Activated CD8-positive, alpha-beta memory T cell treated with anti-CD3 and anti-CD28 coated beads, Interleukin-2, amount 50 U/mL, for 4 hours (primary cell): ENCODE measurements around the gene SAPCD2.
"Not testable (repeated sequence)": the region's sequence is repeated elsewhere in the genome, so short reads cannot be mapped to it uniquely, and the experiment has no call there.

Experiments used
- DNase-seq: peaks from one replicate; pipeline ENCODE4 v3.0.0-alpha.2; 2020

Gene SAPCD2

GRCh38 chr9:137044502-137045177 lies 25.7 kb downstream of the SAPCD2 start:
- DNase-seq: no peak

DNA sequence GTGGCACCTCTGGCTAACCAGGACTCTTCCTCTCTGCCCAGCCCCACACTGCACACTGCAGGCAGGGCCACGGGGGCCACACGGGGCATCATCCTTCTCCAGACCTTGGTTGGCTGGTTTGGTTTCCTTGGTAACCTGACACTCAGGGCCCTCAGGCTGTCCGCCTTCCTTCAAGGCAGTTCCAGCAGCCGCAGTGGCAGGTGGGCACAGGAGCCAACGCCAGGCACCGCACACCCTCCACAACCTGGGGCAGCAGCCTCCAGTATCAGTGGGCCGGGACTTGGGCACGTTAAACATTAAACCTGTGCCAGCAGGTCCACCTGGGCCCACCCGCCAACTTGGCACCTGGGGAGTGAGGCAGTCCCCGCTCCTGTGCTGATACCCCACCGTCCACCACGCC lies 26.3 kb downstream of the SAPCD2 start:
- no peak for DNase-seq

GRCh38 chr9:137042751-137043727 lies 27.3 kb downstream of the SAPCD2 start:
- no peak for DNase-seq

- DNase-seq: no peak
Observed at GRCh38 chr9:137041124-137041523, 29.2 kb downstream of the SAPCD2 start.

DNA sequence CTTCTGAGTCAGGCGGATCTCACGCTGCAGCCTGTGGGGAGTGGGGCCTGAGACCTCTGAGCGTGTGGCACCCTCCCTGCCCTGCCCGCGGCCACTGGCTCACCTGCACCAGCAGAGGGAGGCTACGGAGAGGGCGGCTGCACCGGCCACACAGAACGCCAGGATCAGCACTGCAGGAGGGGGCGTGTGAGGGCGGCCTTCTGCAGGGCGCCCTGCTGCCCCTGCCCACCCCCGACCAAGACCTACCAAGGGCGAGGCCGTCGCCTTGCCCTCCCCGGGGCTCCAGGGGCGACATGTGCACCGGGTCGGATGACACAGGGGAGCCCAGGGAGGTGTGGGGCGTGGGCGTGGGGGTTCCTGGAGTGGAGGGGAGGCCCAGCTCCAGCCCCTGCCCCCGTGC lies 29.8 kb downstream of the SAPCD2 start:
- no peak for DNase-seq

DNA sequence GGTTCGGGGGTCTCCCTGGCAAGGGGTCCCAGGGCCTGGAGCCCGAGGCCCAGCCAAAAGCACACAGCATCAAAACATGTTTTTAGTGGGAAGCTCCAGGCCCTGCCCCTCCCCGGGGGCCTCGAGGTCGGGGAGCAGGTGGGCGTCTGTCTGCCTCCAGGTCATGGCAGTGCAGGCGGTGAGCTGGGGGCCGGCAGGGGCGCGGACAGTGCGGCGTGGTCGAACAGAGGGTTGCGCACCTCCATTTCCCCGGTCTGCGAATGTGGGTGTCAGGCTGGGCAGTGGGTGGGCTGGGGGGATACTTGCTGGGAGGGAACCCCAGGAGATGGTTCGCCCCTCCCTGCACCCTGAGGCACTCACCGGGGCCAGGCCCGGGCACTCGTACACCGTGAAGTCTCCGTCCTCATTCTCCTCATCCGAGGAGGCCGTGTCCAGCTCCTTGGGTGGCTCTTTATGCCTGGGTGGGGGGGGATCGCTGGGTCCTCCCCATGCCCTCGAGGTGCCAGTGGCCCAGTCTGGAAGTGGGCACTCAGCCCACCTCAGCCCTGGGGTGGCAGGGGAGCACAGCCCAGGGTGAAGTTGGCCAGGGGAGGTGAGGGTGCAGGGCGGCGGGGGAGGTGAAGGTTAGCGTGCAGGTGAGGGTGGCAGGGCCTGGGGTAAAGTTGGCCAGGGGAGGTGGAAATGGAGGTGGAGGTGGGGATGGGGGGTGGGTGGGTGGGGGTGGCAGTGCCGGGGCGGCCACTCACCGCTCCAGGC lies 30.6 kb downstream of the SAPCD2 start:
- DNase-seq: no peak

GRCh38 chr9:137038916-137039315 lies 31.4 kb downstream of the SAPCD2 start:
- DNase-seq: no peak

DNA sequence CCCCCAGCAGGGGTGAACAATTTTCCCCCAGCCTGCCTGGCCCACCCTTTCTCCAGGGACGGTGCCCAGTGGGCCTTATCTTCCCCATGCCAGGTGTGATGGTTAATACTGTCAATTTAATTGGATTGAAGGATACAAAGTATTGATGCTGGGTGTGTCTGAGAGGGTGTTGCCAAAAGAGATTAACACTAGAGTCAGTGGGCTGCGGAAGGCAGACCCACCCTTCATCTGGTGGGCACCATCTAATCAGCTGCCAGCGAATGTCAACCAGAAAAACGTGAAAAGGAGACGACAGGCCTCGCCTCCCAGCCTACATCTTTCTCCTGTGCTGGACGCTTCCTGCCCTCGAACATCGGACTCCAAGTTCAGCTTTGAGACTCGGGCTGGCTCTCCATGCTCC lies 32.9 kb downstream of the SAPCD2 start:
- no peak for DNase-seq

GRCh38 chr9:137037035-137037434 lies 33.3 kb downstream of the SAPCD2 start:
- DNase-seq: no peak

- no peak for DNase-seq
Observed at GRCh38 chr9:137035937-137036336, 34.4 kb downstream of the SAPCD2 start.

DNA sequence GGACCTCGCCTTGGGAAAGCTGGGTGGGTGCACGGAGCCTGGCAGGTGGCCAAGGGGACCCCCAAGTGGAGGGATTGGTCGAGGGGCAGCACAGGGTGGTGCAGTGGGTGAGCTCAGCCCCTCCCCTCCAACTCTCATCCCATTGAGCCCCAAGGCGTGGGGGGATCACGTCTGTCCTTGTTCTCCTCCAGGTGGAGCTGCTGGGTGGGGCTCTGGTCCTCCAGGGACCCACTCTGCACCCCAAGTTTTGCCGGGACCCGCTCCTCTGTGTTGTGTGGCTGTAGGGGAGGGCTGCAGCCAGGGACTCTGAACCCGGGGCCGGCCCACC lies 34.9 kb downstream of the SAPCD2 start:
- DNase-seq: no peak

GRCh38 chr9:137034709-137035506 lies 35.4 kb downstream of the SAPCD2 start:
- peak; percentile 89 for DNase-seq

DNA sequence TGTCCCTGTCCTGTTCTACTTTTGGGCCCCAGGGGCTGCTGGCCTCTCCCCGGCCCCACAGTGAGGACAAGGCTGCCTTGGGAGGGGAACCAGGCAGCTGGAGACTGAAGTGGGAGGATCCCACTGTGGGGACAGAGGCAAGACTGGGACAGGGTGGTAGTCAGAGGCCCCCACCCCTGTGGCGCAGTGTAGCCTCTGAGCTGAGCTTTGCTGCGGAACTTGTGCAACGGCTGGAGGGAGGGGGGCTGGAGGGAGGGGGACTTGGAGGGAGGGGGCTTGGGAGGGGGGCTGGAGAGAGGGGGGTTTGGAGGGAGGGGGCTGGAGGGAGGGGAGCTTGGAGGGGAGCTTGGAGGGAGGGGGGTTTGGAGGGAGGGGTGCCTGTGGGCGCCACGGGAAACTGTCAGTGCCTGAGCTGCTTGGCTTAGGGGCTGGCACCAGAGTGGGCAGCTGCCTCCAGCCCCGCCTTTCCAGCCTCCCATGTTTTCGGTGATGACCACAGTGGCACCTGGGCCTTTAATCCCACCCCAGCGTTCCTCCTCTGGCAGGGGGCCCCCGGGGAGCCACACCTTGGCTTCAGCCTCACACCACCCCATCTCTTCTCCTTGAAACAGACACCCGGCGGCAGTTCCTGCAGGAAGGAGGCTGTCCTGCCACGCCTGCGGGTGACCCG lies 36.2 kb downstream of the SAPCD2 start:
- DNase-seq: no peak

- DNase-seq: not testable (repeated sequence)
Observed at GRCh38 chr9:137033481-137033880, 36.9 kb downstream of the SAPCD2 start.

GRCh38 chr9:137032858-137033257 lies 37.5 kb downstream of the SAPCD2 start:
- no peak for DNase-seq

DNA sequence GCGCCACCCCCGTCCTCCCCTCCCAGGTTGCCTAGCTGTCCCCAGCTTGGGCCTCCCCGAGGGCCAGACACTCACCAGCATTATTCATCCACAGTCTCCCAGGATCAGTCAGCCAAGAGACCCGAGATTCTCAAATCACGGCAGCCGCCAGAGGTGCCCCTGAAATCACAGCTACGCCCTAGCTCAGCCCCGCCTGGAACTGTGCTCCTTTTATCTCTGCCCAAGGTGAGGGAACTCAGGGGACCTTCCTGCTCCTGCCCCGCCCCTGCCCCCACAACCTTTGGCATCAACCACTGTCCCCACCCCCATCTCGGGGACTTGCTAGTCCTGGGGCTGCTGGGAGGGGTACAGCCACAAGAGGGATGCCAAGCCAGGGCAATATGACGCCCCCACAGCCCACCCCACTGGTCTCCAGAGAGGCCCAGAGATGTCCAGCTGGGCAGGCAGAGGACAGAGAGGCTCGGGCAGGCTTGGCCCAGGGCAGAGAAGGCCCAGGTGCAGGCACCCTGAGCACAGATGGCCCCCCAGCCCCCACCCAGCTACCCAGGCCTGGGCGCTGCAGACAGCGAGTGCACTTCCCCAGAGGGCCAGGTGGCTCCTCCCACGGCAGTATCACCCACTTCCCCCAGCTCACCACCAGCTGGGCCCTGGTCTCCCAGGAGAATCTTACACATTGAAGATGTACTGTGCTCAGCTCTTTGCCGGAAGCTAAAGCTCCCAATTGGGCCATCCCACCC lies 38.3 kb downstream of the SAPCD2 start, which contains the start of gene FUT7:
FUT7 (minus strand) TSS at position 185 of the 737 bp plus-strand sequence; CDS start at position 88, 97 bp downstream.
- no peak for DNase-seq

DNA sequence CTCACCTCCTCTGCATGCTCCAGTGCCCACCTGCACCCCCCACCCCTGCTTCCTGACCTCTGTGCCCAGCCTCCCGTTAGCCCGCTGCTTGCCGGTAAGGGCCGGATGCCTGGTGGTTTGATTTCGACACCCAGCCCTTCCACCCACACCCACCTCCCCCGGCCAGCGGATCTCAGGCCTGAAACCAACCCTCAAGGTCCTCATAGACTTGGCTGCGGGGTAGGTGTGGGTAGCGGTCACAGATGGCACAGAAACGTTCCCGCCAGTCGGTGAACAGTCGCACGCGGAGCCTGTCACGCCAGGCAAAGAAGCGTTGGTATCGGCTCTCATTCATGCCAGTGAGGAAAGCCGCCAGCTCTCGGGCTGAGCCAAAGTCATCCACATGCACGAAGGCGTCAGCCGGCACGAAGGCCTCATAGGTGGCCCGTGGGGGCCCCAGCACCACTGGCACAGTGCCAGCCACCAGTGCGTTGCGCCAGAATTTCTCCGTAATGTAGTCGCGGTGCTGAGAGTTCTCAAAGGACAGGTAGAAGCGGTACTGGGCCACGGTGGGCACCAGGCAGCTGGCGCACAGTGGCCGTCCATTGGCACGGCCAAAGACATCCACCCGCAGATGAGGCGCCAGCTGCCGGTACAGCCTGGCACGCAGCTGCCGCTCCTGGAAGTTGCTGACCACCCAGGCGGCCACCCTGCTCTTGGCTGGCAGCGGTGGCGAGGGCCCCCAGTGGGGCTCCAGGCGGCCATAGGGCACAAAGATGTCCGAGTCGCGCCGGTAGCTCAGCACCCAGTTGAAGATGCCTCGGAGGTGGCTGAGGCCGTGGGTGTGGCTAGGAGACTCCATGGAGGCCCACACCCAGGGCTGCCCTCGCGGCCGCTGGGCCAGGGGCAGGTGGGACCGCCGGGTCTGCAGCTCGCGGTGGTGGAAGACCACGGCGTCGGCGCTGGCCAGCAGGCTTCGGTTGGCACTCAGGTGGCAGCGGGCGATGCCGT lies 39.5 kb downstream of the SAPCD2 start:
- peak; percentile 35 for DNase-seq

DNA sequence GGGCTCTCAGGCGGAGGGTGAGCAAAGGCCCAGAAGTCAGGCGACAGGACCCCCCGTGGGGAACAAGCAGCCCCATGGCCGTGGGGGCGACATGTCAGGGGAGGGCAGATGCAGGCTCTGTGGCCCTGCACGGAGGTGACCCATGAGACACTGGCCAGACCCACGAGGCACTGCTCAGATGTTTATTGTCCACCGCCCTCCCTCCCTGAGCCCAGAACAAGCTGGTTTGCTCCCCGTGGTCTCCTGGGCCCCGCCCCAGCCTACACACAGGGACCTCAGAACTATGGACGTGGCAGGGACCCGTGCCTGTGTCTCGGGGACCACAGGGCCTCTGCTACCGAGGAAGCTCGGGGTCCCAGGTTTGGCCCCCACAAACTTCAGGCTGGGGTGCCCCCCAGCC lies 40.4 kb downstream of the SAPCD2 start:
- no peak for DNase-seq

DNA sequence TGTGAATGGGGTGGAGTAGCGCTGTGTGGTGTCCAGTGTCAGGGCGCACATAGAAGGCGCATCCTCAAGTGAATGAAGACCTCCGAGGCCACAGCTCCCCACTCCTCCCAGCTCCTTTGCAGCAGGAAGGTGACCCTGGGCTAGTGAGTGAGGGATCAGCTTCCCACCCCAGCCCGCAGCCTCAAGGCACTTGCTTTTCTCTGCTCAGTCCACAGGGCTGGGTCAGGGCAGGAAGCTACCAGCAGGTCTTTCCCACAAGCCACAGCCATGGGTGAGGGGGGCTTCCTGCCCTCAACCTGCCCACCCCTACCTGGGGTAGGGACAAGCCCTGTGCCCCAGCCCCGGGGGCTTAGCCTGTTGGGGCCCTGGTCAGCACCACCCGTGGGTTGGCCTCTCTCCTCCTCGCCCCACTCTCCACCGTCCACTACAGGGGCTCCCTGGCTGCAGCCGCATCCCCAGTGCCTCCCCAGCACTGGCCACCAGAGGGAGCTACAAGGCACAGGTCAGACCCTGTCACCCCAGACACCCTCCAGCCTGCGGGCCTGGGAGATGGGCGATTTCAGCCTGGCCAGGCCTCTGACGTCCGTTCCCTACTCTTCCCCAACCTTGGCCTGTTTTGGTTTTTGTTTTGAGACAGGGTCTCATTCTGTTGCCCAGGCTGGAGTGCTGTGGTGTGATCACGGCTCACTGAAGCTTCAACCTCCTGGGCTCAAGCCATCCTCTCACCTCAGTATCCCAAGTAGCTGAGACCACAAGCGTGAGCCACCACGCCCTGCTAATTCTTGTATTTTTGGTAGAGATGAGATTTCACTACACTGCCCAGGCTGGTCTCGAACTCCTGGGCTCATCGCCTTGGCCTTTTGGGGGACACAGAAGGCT lies 41.1 kb downstream of the SAPCD2 start:
- peak; percentile 74 for DNase-seq
